ENCODE measurements around the gene KIAA0513. TPM values are rescaled to one million over a fixed set of nuclear protein-coding genes. Genes with fewer than 3 reads are reported as not detected.

KIAA0513 gene
- polyA plus RNA-seq, 1 donor (not counting 4 experiments of a cell fraction or from before 2014, with no cell fraction given) = 3.3 TPM

- Histone ChIP-seq H2AFZ (ENCODE audit: control insufficient read depth, low read length) (no peak overlapping the region), H3K9ac (ENCODE audit: control insufficient read depth, extremely low read depth, insufficient read depth, low read length) (no peak overlapping the region), H3K9me1 (ENCODE audit: control insufficient read depth, extremely low read depth, insufficient read depth, low read length) (no peaks in the 10 kb centered on the region), H3K9me3 (ENCODE audit: control insufficient read depth, low read depth, low read length) (no peaks in the 10 kb centered on the region), H4K20me1 (ENCODE audit: control insufficient read depth, extremely low read depth, insufficient read depth, low read length) (no peaks in the 10 kb centered on the region), H3K79me2 (ENCODE audit: control insufficient read depth, insufficient read depth, low read length) (peaks cover 4% of the 10 kb centered on the region), H3K4me2 (ENCODE audit: control insufficient read depth, extremely low read depth, insufficient read depth, low read depth, low read length) (no peak overlapping the region), H3K36me3 (ENCODE audit: control insufficient read depth in 2 of 2, extremely low read depth in 1 of 2, insufficient read depth in 2 of 2, low read length in 2 of 2) (no peaks in the 10 kb centered on the region), H3K27me3 (ENCODE audit: control insufficient read depth, extremely low read depth, insufficient read depth, low read length) (no peaks in the 10 kb centered on the region), H3K4me3 (ENCODE audit: control insufficient read depth in 2 of 3, extremely low read depth in 1 of 3, insufficient read depth in 2 of 3, low read depth in 1 of 3, low read length in 3 of 3) (no peak overlapping the region), H3K4me1 (ENCODE audit: control insufficient read depth, extremely low read depth, insufficient read depth, low read length) (peaks cover 4% of the 10 kb centered on the region), H3K27ac (ENCODE audit: control insufficient read depth, insufficient read depth, low read length) (no peak overlapping the region)
- dilution Hi-C loops (cut with MboI; ENCODE audit: extremely low pct_ligation_motif_present, low sequenced_read_pairs) = no loop called here
- FAIRE-seq (no peak), DNase-seq (ENCODE audit: low read depth, low spot score) (no peak)
- TF ChIP-seq, protein P1, sequence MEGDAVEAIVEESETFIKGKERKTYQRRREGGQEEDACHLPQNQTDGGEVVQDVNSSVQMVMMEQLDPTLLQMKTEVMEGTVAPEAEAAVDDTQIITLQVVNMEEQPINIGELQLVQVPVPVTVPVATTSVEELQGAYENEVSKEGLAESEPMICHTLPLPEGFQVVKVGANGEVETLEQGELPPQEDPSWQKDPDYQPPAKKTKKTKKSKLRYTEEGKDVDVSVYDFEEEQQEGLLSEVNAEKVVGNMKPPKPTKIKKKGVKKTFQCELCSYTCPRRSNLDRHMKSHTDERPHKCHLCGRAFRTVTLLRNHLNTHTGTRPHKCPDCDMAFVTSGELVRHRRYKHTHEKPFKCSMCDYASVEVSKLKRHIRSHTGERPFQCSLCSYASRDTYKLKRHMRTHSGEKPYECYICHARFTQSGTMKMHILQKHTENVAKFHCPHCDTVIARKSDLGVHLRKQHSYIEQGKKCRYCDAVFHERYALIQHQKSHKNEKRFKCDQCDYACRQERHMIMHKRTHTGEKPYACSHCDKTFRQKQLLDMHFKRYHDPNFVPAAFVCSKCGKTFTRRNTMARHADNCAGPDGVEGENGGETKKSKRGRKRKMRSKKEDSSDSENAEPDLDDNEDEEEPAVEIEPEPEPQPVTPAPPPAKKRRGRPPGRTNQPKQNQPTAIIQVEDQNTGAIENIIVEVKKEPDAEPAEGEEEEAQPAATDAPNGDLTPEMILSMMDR (optimal IDR thresholded peaks at IDR 0.05 in 1 of 3, IDR thresholded peaks at IDR 0.05 in 1 of 3, conservative IDR thresholded peaks at IDR 0.05 in 1 of 3; ENCODE audit: extremely low read depth in 1 of 3, insufficient read depth in 2 of 3, low read length in 3 of 3) = no peak
- no peak for TF ChIP-seq EZH2 (IDR thresholded peaks at IDR 0.05; ENCODE audit: low read length)
Observed at GRCh38 chr16:85015481-85016187, 12.0 kb upstream of the KIAA0513 start.

GRCh38 chr16:85017151-85017550 lies 10.4 kb upstream of the KIAA0513 start:
- FAIRE-seq (no peak), DNase-seq (ENCODE audit: low read depth, low spot score) (no peak)
- Histone ChIP-seq H3K4me3 (ENCODE audit: control insufficient read depth in 2 of 3, extremely low read depth in 1 of 3, insufficient read depth in 2 of 3, low read depth in 1 of 3, low read length in 3 of 3) (no peak overlapping the region), H3K36me3 (ENCODE audit: control insufficient read depth in 2 of 2, extremely low read depth in 1 of 2, insufficient read depth in 2 of 2, low read length in 2 of 2) (no peaks in the 10 kb centered on the region), H3K9me1 (ENCODE audit: control insufficient read depth, extremely low read depth, insufficient read depth, low read length) (no peaks in the 10 kb centered on the region), H3K4me2 (ENCODE audit: control insufficient read depth, extremely low read depth, insufficient read depth, low read depth, low read length) (no peak overlapping the region), H3K9me3 (ENCODE audit: control insufficient read depth, low read depth, low read length) (no peaks in the 10 kb centered on the region), H3K9ac (ENCODE audit: control insufficient read depth, extremely low read depth, insufficient read depth, low read length) (no peak overlapping the region), H4K20me1 (ENCODE audit: control insufficient read depth, extremely low read depth, insufficient read depth, low read length) (no peaks in the 10 kb centered on the region), H2AFZ (ENCODE audit: control insufficient read depth, low read length) (no peak overlapping the region), H3K27ac (ENCODE audit: control insufficient read depth, insufficient read depth, low read length) (no peak overlapping the region), H3K4me1 (ENCODE audit: control insufficient read depth, extremely low read depth, insufficient read depth, low read length) (peaks cover 4% of the 10 kb centered on the region), H3K27me3 (ENCODE audit: control insufficient read depth, extremely low read depth, insufficient read depth, low read length) (no peaks in the 10 kb centered on the region), H3K79me2 (ENCODE audit: control insufficient read depth, insufficient read depth, low read length) (no peaks in the 10 kb centered on the region)
- dilution Hi-C loops (cut with MboI; ENCODE audit: extremely low pct_ligation_motif_present, low sequenced_read_pairs) = no loop called here
- TF ChIP-seq EZH2 (IDR thresholded peaks at IDR 0.05; ENCODE audit: low read length) = no peak
- TF ChIP-seq, protein P1 (optimal IDR thresholded peaks at IDR 0.05 in 1 of 3, IDR thresholded peaks at IDR 0.05 in 1 of 3, conservative IDR thresholded peaks at IDR 0.05 in 1 of 3; ENCODE audit: extremely low read depth in 1 of 3, insufficient read depth in 2 of 3, low read length in 3 of 3) = no peak
